ENCODE measurements around the gene PLA2G3. TPM values are rescaled to one million over a fixed set of nuclear protein-coding genes. Genes with fewer than 3 reads are reported as not detected.

PLA2G3 gene
- total RNA-seq, 1 experiment from 2014 or later, result not detected

DNA sequence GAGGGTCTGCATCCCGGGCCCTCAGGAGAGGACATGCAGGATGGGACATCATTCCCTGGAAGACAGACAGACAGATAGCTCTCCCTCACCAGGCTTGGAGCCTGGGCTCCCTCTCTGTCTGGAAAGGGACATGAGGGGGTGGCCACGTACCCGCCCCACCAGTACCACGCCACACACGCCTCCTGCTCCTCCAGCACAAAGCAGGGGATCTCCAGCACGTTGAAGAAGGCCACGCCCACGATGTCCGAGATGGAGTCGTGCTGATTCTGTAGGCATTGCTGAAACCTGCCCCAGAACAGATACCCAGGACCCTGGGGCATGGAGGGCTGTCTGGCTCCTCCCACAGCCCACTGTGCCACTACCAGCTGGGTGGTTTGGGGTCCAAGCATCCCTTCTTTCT lies 2.2 kb downstream of the PLA2G3 start:
- TF ChIP-seq YY1 (IDR thresholded peaks at IDR 0.05; ENCODE audit: extremely low read depth, insufficient replicate concordance, low read depth, low read length) (no peak), ZFX (IDR thresholded peaks at IDR 0.05) (no peak), SP1 (IDR thresholded peaks at IDR 0.05; ENCODE audit: low read depth) (no peak), POLR2AphosphoS5 (IDR thresholded peaks at IDR 0.05; ENCODE audit: low read depth, low read length) (no peak)
- ChIA-PET RAD21 (ENCODE audit: low non-redundant PET in 1 of 2, low total read pairs in 2 of 2, uncharacterized antibody in 2 of 2, unreplicated experiment in 2 of 2) (no interaction called here), POLR2A (no interaction called here), CTCF (no interaction called here)
- Histone ChIP-seq H3K27ac (ENCODE audit: low read depth, low read length) (no peak overlapping the region), H3K9me3 (ENCODE audit: control insufficient read depth in 1 of 2, insufficient read depth in 1 of 2, low read depth in 1 of 2, low read length in 2 of 2) (no peaks in the 10 kb centered on the region), H3K4me3 (replicated peaks in 1 of 2; ENCODE audit: low read depth in 1 of 2, low read length in 2 of 2) (no peak overlapping the region), H3K4me2 (ENCODE audit: low read length) (no peak overlapping the region), H2AFZ (ENCODE audit: low read depth, low read length, poor library complexity, severe bottlenecking) (no peak overlapping the region), H3K36me3 (ENCODE audit: control insufficient read depth in 1 of 2, insufficient read depth in 2 of 2, low read length in 2 of 2) (no peaks in the 10 kb centered on the region), H3K9ac (ENCODE audit: low read length) (no peak overlapping the region), H4K20me1 (ENCODE audit: insufficient read depth) (no peaks in the 10 kb centered on the region), H3K4me1 (ENCODE audit: control insufficient read depth in 1 of 2, insufficient read depth in 2 of 2, low read length in 2 of 2) (no peaks in the 10 kb centered on the region), H3K9me2 (ENCODE audit: insufficient read depth) (no peaks in the 10 kb centered on the region), H3K27me3 (ENCODE audit: insufficient read depth, low read length) (no peaks in the 10 kb centered on the region), H3K79me2 (ENCODE audit: insufficient read depth, low read length) (no peaks in the 10 kb centered on the region)
- DNase-seq (ENCODE audit: low read depth, low spot score) (no peak), ATAC-seq (no peak)
- intact Hi-C loops (cut with micrococcal nuclease), result no loop called here
- BruUV-seq (replicated peaks), result no TSS peak

- TF ChIP-seq RAD21 (IDR thresholded peaks at IDR 0.05; ENCODE audit: low read depth) (no peak), FOSL1 (IDR thresholded peaks at IDR 0.05; ENCODE audit: low read depth) (no peak), ELF1 (IDR thresholded peaks at IDR 0.05; ENCODE audit: borderline replicate concordance, low read depth) (no peak), YY1 (IDR thresholded peaks at IDR 0.05; ENCODE audit: extremely low read depth, insufficient replicate concordance, low read depth, low read length) (no peak), TCF7L2 (IDR thresholded peaks at IDR 0.05; ENCODE audit: borderline replicate concordance, extremely low read depth, insufficient read depth, insufficient read length) (no peak), ZFX (IDR thresholded peaks at IDR 0.05) (no peak), ZNF274 (IDR thresholded peaks at IDR 0.05; ENCODE audit: low read depth, low read length) (no peak), SRF (IDR thresholded peaks at IDR 0.05; ENCODE audit: low read depth) (no peak), CEBPB (IDR thresholded peaks at IDR 0.05; ENCODE audit: low read depth) (no peak)
- TF ChIP-seq, protein P1, sequence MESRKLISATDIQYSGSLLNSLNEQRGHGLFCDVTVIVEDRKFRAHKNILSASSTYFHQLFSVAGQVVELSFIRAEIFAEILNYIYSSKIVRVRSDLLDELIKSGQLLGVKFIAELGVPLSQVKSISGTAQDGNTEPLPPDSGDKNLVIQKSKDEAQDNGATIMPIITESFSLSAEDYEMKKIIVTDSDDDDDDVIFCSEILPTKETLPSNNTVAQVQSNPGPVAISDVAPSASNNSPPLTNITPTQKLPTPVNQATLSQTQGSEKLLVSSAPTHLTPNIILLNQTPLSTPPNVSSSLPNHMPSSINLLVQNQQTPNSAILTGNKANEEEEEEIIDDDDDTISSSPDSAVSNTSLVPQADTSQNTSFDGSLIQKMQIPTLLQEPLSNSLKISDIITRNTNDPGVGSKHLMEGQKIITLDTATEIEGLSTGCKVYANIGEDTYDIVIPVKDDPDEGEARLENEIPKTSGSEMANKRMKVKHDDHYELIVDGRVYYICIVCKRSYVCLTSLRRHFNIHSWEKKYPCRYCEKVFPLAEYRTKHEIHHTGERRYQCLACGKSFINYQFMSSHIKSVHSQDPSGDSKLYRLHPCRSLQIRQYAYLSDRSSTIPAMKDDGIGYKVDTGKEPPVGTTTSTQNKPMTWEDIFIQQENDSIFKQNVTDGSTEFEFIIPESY (IDR thresholded peaks at IDR 0.05; ENCODE audit: extremely low read depth, insufficient replicate concordance, low read length), result no peak
- Histone ChIP-seq H3K9me3 (ENCODE audit: control insufficient read depth in 1 of 2, insufficient read depth in 1 of 2, low read depth in 1 of 2, low read length in 2 of 2) (no peaks in the 10 kb centered on the region), H3K4me3 (replicated peaks in 1 of 2; ENCODE audit: low read depth in 1 of 2, low read length in 2 of 2) (no peak overlapping the region), H3K79me2 (ENCODE audit: insufficient read depth, low read length) (no peaks in the 10 kb centered on the region), H3K27ac (ENCODE audit: low read depth, low read length) (no peak overlapping the region), H3K36me3 (ENCODE audit: control insufficient read depth in 1 of 2, insufficient read depth in 2 of 2, low read length in 2 of 2) (no peaks in the 10 kb centered on the region), H3K4me2 (ENCODE audit: low read length) (no peak overlapping the region), H2AFZ (ENCODE audit: low read depth, low read length, poor library complexity, severe bottlenecking) (no peak overlapping the region), H3K9ac (ENCODE audit: low read length) (no peak overlapping the region), H3K9me2 (ENCODE audit: insufficient read depth) (no peaks in the 10 kb centered on the region), H4K20me1 (ENCODE audit: insufficient read depth) (no peaks in the 10 kb centered on the region), H3K27me3 (ENCODE audit: insufficient read depth, low read length) (no peaks in the 10 kb centered on the region), H3K4me1 (ENCODE audit: control insufficient read depth in 1 of 2, insufficient read depth in 2 of 2, low read length in 2 of 2) (no peaks in the 10 kb centered on the region)
- BruUV-seq (replicated peaks), result no TSS peak
- DNase-seq (ENCODE audit: low read depth, low spot score) (no peak), ATAC-seq (no peak)
- ChIA-PET CTCF (no interaction called here), POLR2A (no interaction called here), RAD21 (ENCODE audit: low non-redundant PET in 1 of 2, low total read pairs in 2 of 2, uncharacterized antibody in 2 of 2, unreplicated experiment in 2 of 2) (no interaction called here)
- intact Hi-C loops (cut with micrococcal nuclease), result no loop called here
Measured at GRCh38 chr22:31137721-31138120, 2.6 kb downstream of the PLA2G3 start.

Measured in HCT116 (cell line).